T-helper 22 cell (primary cell): ENCODE results near the gene NPFF.
"Not testable (repeated sequence)": the region's sequence is repeated elsewhere in the genome, so short reads cannot be mapped to it uniquely, and the experiment has no call there.

Experiments
- DNase-seq: peaks from one replicate; pipeline ENCODE4 v3.0.0-alpha.2; 2020; ENCODE audit warnings: low read depth

NPFF gene, protein sequence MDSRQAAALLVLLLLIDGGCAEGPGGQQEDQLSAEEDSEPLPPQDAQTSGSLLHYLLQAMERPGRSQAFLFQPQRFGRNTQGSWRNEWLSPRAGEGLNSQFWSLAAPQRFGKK

DNA sequence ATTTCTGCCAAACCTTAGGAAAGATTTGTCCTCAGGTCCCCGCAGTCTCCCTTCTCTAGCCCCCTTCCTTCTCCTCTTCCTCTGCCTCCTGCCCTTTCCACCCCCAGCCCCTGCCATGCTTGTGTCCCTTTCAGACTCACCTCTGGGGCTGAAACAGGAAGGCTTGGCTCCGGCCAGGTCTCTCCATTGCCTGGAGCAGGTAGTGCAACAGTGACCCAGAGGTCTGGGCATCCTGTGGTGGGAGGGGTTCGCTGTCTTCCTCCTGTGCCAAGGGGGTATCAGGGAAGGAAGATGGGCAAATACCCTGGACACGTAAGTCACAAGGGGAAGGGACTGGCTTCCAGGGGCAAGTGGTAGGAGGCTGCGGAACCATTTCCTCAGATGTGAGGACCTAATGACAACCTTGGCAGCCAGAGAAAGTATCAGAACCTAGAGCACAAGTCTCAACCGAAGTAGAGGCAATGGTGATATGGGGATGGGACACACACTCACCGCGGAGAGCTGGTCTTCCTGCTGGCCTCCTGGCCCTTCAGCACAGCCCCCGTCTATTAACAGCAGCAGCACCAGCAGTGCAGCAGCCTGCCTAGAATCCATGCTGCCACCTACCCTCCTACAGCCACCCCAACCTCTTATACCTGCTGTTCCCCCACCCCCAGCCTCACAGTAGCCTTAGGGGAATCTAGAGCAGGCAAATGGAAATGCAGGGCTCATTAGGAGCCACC is at the start of gene NPFF:
NPFF (minus strand) TSS at position 604 of the 722 bp plus-strand sequence; CDS start at position 594, 10 bp downstream.
- DNase-seq = no peak

DNA sequence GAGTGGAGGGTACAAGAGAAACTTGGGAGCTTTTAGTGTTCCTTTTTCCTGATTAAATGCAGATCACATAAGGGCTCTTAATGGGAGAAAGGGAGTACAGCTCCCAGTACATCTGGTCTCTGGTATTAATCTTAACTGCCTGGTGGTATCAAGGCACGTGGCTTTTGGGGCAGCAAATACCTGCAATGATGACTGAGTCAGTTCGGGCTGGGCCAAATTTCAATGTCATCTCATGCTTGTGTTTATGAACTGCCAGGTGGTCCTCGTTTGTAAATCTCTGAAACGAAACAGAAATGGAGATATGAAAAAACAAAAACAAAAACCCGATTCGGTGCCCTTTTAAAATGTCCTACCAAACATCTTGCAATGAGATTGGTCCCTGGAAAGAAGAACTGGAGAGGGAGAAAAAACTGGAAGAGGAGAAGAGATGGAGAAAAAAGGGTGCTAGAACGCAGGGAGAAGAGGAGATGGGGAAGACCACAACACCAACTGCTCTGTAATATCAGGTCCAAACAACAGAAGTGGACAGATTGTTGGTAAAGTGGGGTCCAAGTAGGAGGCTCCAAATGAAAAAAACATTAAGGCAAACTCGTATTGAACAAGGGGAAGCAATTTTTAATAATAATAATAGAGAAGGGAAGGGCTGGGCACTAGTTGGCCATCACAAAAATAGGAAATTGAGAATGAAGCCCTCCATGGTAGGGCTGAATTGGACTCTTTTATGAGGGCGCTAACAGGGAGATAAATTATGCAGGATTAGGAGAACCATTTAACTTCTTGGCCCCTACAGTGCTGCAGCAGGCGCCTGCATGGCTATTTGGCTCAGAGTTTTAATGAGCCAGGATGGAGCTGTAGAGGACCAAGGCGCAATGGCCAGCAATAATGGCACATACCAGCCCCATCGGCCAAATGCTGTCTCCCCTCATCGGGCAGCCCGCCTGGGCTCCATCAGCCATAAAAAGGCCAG is 45.4 kb upstream of the NPFF start:
- no peak for DNase-seq

DNA sequence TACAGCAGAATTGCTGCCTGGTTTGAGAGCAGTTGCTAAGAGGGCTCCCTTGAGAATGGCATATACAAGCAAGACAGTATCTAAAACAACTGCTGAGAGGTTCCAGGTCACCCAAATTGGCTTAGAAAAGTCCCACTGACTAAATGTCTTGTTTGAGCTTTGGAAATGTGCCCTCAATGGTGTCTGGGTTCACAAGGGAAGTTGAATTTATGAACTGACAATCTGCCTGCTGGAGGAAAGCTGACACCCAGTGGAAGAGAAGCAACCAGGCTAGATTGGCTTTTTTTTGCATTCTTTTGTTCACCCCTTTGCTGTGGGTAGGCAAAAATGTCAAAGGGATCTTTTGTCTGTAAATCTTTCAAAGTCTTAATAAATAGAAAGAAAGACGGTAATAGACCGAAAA is 44.6 kb upstream of the NPFF start:
- no peak for DNase-seq

DNA sequence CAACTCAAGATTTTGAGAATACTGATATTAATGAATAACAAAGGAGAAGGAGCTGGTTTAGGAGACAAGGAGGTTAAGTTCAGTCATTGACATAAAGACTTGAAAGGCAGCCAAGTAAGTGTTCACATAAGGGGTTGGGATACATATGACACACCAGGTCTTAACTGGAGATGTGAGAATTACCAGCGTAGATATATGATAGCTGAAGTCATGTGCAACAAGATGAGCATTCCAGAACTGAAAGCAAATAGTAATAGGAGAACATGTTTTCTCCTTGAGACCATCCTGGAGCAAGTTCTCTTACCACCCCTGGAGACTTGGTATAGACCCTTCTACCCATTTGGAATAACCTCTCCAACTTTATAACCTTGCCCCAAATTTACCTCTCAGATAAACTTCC is 43.3 kb upstream of the NPFF start:
- no peak for DNase-seq

DNA sequence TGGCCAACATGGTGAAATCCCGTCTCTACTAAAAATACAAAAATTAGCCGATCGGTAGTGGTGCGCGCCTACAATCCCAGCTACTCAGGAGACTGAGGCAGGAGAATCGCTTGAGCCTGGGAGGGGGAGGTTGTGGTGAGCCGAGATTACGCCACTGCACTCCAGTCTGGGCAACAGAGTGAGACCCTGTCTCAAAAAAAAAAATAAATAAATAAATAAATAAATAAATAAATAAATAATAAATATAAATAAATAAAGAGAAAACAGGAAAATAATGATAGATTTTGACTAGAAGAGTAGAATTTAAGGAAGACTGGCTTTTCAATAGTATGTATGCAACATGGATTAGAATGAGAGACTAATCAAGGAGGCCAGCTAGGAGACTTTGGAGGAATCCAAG is 42.8 kb upstream of the NPFF start:
- DNase-seq = not testable (repeated sequence)

DNA sequence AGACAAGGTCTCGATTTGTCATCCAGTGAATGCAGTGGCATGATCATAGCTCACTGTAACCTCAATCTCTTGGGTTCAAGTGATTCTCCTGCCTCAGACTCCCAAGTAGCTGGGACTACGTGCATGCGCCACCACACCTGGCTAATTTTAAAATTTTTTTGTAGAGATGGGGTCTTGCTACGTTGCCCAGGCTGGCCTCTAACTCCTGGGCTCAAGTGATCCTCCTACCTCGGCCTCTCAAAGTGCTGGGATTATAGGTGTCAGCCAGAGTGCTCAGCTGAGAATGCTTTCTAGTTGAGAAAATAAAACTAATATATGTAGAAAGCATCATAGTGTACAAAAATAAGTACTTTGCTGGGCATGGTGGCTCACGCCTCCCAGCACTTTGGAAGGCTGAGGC is 41.1 kb upstream of the NPFF start:
- DNase-seq = not testable (repeated sequence)

GRCh38 chr12:53543539-53543938 is 36.3 kb upstream of the NPFF start:
- DNase-seq = no peak

DNA sequence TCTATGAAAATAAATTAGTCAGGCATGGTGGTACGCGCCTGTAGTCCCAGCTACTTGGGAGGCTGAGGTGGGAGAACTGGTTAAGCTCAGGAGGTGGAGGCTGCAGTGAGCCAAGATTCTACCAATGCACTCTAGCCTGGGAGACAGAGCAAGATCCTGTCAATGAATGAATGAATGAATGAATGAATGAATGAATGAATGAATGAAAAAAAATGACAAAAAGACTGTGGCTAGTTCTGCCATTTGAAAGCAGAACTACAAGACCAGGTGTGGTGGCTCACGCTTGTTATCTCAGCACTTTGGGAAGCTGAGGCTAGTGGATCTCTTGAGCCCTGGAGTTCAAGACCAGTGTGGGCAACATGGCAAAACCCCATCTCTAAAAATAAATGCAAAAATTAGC is 32.2 kb upstream of the NPFF start:
- no peak for DNase-seq

GRCh38 chr12:53538209-53538689 is 31.0 kb upstream of the NPFF start:
- no peak for DNase-seq

DNA sequence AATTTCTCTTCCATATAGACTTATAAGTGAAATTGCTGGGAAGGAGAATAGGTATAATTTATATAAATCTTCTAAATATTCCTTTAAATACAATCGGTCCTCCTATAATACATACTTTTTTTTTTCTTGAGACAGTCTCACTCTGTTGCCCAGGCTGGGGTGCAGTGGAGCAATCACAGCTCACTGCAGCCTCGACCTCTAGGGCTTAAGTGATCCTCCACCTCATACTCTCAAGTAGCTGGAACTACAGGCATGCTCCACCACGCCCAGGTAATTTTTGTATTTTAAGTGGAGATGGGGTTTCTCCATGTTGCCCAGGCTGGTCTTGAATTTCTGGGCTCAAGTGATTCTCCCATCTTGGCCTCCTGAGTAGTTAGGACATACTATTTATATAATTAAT is 29.7 kb upstream of the NPFF start:
- no peak for DNase-seq

DNA sequence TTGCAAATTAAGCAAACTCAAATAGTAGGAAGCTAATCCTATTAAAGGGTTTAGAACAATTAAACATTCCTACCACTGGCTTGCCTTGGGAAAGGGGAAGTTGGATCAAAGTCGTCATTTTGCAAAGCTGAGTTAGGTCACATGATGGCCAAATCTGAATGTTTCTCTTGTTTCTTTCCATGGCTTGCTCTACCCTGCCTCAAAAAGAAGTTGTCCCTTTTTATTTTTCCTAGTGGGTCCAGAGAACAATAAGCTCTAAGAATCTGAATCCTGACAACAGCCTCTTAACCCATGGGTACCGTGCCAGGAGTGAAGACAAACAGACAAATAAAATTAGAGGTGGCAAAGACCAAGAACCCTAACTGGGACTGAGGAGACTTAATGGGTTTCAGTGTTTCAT is 26.2 kb upstream of the NPFF start:
- DNase-seq = no peak

DNA sequence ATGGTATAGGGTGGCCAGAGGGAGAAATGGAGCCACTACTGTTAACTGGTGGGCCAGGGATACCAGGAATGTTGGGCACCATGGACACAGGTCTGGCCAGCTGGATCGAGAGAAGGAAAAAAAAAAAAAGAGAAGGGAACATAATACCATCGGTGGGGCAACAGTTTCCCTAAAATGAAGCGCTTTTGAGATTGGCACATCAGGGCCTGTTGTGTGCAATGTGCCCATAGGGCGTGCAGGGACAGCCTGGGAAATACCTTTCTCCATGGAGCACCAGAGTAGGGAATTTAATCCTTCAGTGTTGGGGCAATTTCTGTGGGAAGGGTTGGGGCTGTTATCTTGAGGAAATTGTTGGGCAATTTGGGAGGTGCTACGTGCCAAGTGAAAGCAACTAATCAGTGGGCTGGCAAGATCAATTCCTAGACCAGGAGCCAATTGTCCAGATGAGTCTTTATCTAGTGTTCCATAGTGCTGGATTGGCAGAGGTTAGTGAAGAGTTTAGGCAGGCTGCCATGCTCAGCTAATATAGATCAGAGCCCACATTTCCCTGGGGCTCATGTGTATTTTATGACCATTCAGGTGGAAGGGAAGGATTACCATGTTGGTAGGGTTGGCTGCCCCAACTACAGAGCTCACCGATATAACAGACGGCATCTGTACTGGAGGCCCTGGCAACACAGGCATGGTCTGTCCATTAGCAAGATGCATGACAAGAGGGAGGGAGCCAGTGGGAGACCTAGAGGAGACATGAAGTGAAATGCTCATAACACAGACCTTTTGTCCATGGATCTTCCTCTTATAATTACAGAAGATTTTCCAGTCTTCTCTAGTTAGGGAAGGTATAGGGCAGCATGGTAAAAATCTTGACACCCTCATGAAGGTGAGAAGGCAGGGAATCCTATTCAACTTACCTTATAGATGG is 25.5 kb upstream of the NPFF start:
- DNase-seq = no peak

GRCh38 chr12:53532021-53532420 is 24.7 kb upstream of the NPFF start:
- no peak for DNase-seq

- DNase-seq = no peak
Measured at GRCh38 chr12:53530920-53531319, 23.6 kb upstream of the NPFF start.

DNA sequence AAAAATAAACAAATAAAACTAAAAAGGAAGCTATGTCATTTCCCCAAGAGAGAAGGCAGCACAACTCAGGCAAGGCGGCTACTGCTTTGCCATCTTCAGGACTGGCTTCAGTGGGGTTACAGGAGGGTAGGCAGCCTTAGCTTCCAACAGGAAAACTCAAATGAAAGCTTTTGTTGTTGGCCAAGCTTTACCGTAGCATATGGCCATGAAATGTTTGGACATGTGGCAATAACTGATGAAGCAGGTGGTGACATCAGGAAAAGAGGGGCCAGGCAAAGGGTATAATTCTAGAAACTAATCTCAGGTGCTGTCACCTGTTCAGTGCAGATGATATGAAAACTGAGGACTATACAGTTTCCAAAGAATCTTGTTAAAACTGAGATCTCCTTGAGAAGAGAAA is 22.8 kb upstream of the NPFF start:
- no peak for DNase-seq

- DNase-seq = no peak
Measured at GRCh38 chr12:53524476-53524875, 17.2 kb upstream of the NPFF start.

DNA sequence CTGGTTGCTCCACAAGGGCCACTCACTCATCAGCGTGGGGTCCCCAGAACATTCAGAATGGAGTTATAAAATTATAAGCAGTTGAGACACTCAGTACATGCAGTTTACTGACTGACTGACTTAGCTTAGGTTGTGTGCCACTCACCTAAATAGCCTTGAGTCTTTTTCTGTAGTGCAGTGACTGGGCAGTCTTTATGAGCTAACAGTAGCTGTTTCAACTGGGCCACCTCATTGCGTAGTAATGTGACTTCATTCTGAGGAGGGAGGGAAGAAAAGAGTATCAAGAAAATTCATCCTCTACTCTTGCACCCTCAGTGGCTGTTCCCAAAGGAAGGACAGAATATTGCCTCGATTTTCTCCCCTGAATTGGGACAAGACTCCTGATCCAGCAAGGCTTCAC is 15.8 kb upstream of the NPFF start:
- DNase-seq = no peak

DNA sequence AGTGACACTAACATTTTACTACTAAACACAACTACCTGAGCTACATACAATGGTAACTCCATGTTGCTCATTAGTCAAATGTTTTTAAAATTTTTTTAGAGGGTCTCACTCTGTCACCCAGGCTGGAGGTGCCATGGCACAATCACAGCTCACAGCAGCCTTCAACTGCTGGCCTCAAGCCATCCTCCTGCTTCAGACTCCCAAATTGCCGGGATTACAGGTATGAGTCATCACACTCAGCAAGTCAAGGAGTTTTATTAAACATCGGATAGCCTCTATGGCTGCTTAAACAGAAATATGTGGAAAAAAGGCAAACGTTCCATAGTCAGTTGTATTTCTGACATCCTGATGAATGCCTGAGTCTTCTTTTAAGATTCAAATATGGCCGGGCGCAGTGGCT is 11.1 kb upstream of the NPFF start:
- no peak for DNase-seq

DNA sequence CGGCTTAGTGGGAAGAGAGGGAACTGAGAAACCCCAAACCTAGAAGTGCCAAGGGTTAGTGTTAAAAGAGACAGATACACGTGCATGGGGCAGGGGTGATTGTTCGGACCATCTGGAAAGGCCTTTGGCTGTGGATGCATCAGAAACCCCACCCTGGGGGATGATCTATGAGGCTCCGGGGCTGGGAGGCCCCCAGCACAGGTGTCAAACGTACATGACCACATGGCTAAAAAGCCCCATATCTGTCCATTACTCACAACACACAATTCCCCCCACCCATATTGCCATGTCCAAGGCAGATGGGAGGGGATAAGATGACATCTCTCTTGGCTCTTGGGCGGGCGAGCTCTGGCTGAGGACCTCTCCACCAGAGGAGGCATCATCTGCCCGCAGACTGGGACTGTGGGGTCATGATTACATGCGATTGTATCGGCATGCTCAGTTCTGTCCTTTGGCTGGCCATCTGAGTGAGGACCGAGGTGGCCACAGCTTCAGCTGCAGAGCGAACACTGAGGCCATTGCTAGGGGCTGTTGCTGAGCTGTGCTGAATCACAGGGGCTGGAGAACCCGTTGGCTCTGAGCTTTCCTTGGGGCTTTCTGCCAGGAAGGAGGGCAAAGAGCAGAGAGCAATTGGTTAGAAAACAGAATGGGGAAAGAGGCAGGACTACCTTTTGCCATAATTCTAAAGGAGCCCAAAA is 9.6 kb upstream of the NPFF start:
- DNase-seq = no peak

DNA sequence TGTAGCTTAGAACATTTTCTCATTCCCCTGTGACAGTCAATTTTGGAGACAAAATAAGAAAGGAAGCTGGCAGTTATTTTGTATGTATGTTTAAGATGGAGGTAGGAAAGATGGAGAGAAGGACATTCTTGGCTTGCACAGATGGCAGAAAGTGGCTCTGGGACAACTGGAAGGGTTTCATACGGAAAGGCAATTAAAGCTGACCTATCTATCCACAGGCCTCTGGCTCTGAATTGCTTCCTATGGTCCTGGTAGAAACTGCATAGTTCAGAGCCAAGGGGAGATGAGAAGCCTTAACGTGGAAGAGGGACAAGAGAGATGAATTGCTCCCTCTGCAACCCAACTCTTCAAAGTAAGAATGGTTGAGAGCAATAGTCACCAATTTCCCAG is 8.0 kb upstream of the NPFF start:
- no peak for DNase-seq

DNA sequence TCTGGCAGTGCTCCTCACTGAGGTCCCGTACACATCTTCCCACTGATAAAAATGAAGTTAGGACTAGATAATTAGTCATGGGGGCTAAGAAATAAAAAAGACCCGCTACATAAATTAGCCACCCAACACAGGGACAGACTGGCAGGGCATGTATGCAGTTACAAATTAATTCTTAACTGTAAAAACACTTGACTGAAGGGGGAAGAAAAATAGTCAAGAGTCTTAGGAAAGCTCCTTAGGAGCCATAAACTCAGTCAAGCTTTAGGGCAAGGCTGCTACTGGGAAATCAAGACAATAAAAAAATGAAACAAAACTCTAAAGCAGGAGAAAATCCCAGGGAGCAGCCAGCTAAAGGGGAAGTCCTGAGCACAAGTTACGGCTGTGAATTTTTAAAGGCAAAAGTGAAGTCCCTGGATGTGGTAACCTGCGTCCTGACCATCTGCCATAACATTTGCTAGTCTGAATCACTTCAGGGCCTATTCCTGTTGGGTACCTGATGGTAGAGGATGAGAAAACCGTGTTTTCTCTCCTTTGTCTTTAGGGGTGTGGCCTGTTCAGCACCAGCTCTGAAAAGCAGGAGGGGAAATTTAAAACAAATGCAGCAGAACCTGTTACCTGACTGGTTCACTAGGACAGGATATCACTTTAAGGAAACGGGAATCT is 7.5 kb upstream of the NPFF start:
- DNase-seq = no peak
